ENCODE measurements around the gene LRCH3. TPM values are rescaled to one million over a fixed set of nuclear protein-coding genes. Genes with fewer than 3 reads are reported as not detected.

The LRCH3 gene
- total RNA-seq, 1 donor from 2014 or later = 47.8 TPM

GRCh38 chr3:197791892-197792647, 1.0 kb downstream of the LRCH3 start:
- DNase-seq (ENCODE audit: extremely low read depth, low read depth, low spot score) = no peak

GRCh38 chr3:197793247-197793646, 2.2 kb downstream of the LRCH3 start:
- DNase-seq (ENCODE audit: extremely low read depth, low read depth, low spot score) = no peak

GRCh38 chr3:197794115-197794514, 3.1 kb downstream of the LRCH3 start:
- no peak for DNase-seq (ENCODE audit: extremely low read depth, low read depth, low spot score)

- DNase-seq (ENCODE audit: extremely low read depth, low read depth, low spot score) = no peak
These were observed 4.1 kb downstream of the LRCH3 start for GRCh38 chr3:197795200-197795599.

- no peak for DNase-seq (ENCODE audit: extremely low read depth, low read depth, low spot score)
These were observed 5.0 kb downstream of the LRCH3 start for GRCh38 chr3:197796087-197796486.

- DNase-seq (ENCODE audit: extremely low read depth, low read depth, low spot score) = no peak
These were observed 7.8 kb downstream of the LRCH3 start for GRCh38 chr3:197798863-197799262.

- DNase-seq (ENCODE audit: extremely low read depth, low read depth, low spot score) = no peak
These were observed 9.3 kb downstream of the LRCH3 start for GRCh38 chr3:197800379-197800778.

GRCh38 chr3:197801891-197802778, 11.1 kb downstream of the LRCH3 start:
- DNase-seq (ENCODE audit: extremely low read depth, low read depth, low spot score) = no peak

GRCh38 chr3:197802779-197803459, 11.9 kb downstream of the LRCH3 start:
- no peak for DNase-seq (ENCODE audit: extremely low read depth, low read depth, low spot score)

- DNase-seq (ENCODE audit: extremely low read depth, low read depth, low spot score) = no peak
These were observed 13.5 kb downstream of the LRCH3 start for GRCh38 chr3:197804511-197804910.

GRCh38 chr3:197807969-197808587, 17.0 kb downstream of the LRCH3 start:
- no peak for DNase-seq (ENCODE audit: extremely low read depth, low read depth, low spot score)

- DNase-seq (ENCODE audit: extremely low read depth, low read depth, low spot score) = no peak
These were observed 18.4 kb downstream of the LRCH3 start for GRCh38 chr3:197809356-197810020.

GRCh38 chr3:197810901-197811300, 19.8 kb downstream of the LRCH3 start:
- no peak for DNase-seq (ENCODE audit: extremely low read depth, low read depth, low spot score)

- no peak for DNase-seq (ENCODE audit: extremely low read depth, low read depth, low spot score)
These were observed 20.3 kb downstream of the LRCH3 start for GRCh38 chr3:197811343-197811742.

- no peak for DNase-seq (ENCODE audit: extremely low read depth, low read depth, low spot score)
These were observed 23.3 kb downstream of the LRCH3 start for GRCh38 chr3:197814372-197814771.

- DNase-seq (ENCODE audit: extremely low read depth, low read depth, low spot score) = no peak
These were observed 29.7 kb downstream of the LRCH3 start for GRCh38 chr3:197820550-197821335.

GRCh38 chr3:197829397-197830045, 38.5 kb downstream of the LRCH3 start:
- DNase-seq (ENCODE audit: extremely low read depth, low read depth, low spot score) = no peak

GRCh38 chr3:197830308-197830966, 39.4 kb downstream of the LRCH3 start:
- DNase-seq (ENCODE audit: extremely low read depth, low read depth, low spot score) = no peak

GRCh38 chr3:197830967-197831313, 39.9 kb downstream of the LRCH3 start:
- no peak for DNase-seq (ENCODE audit: extremely low read depth, low read depth, low spot score)
